ENCODE measurements around the gene FBXO40.

The FBXO40 gene

GRCh38 chr3:121670676-121671075, 77.5 kb downstream of the FBXO40 start:
- no peak for TF ChIP-seq CTCF (IDR thresholded peaks at IDR 0.05; ENCODE audit: low read depth, low read length)
- no peak overlapping the region for H3K4me3 ChIP-seq (ENCODE audit: low read depth, low read length)
- in situ Hi-C loops (cut with HindIII; ENCODE audit: low sequenced_read_pairs), result no loop called here
- DNase-seq (ENCODE audit: low read depth, low spot score), result no peak

- in situ Hi-C loops (cut with HindIII; ENCODE audit: low sequenced_read_pairs), result no loop called here
- TF ChIP-seq CTCF (IDR thresholded peaks at IDR 0.05; ENCODE audit: low read depth, low read length), result no peak
- DNase-seq (ENCODE audit: low read depth, low spot score), result no peak
- no peak overlapping the region for H3K4me3 ChIP-seq (ENCODE audit: low read depth, low read length)
Measured at GRCh38 chr3:121677141-121677540, 84.0 kb downstream of the FBXO40 start.
